Measurements from ENCODE around the gene WNT4. TPM values are rescaled to one million over a fixed set of nuclear protein-coding genes. Genes with fewer than 3 reads are reported as not detected.

WNT4 gene
- total RNA-seq, 4 donors from 2014 or later, result 0.28 to 1.6 (median 0.60) TPM; not detected in 1

- no peak for ATAC-seq (ENCODE audit: low FRiP score)
- TF ChIP-seq CTCF (IDR thresholded peaks at IDR 0.05), result no peak
- no peak for DNase-seq (ENCODE audit: low spot score)
Measured at GRCh38 chr1:22186311-22186710, 43.4 kb upstream of the WNT4 start.

GRCh38 chr1:22184892-22185612 is 42.2 kb upstream of the WNT4 start:
- ATAC-seq (ENCODE audit: low FRiP score) (no peak), DNase-seq (ENCODE audit: low spot score) (no peak)
- no peak for TF ChIP-seq CTCF (IDR thresholded peaks at IDR 0.05)

GRCh38 chr1:22184454-22184853 is 41.6 kb upstream of the WNT4 start:
- TF ChIP-seq CTCF (IDR thresholded peaks at IDR 0.05), result no peak
- ATAC-seq (ENCODE audit: low FRiP score) (no peak), DNase-seq (ENCODE audit: low spot score) (no peak)

- no peak for ATAC-seq (ENCODE audit: low FRiP score)
- no peak for TF ChIP-seq CTCF (IDR thresholded peaks at IDR 0.05)
- DNase-seq (ENCODE audit: low spot score), result no peak
Measured at GRCh38 chr1:22182715-22183114, 39.8 kb upstream of the WNT4 start.

GRCh38 chr1:22179197-22179803 is 36.4 kb upstream of the WNT4 start:
- DNase-seq (ENCODE audit: low spot score) (no peak), ATAC-seq (ENCODE audit: low FRiP score) (no peak)
- no peak for TF ChIP-seq CTCF (IDR thresholded peaks at IDR 0.05)

GRCh38 chr1:22177354-22178003 is 34.6 kb upstream of the WNT4 start:
- ATAC-seq (ENCODE audit: low FRiP score) (no peak), DNase-seq (ENCODE audit: low spot score) (no peak)
- no peak for TF ChIP-seq CTCF (IDR thresholded peaks at IDR 0.05)
